H1 (cell line): Measurements from ENCODE around the gene CRTC2.

Experiments
- CEBPB ChIP-seq: IDR thresholded peaks from 2 replicates; pipeline ENCODE4 v1.6.1; 2012; ENCODE audit warnings: low read depth, low read length
- EZH2 ChIP-seq: fragments of 200-600 bp; sonication (generic); IDR thresholded peaks from 2 replicates; pipeline ENCODE4 v1.7.1; 2012; ENCODE audit warnings: low read depth, mild to moderate bottlenecking, moderate library complexity, low read length, inconsistent platforms; ENCODE audit not compliant: severe bottlenecking
- FOSL1 ChIP-seq: IDR thresholded peaks from 2 replicates; pipeline ENCODE4 v1.6.1; 2011; ENCODE audit warnings: mild to moderate bottlenecking, low read depth, low read length, moderate library complexity; ENCODE audit not compliant: insufficient read depth
- POLR2A ChIP-seq, 2 experiments: IDR thresholded peaks; 1 replicate in 1 of 2; 2 replicates in 1 of 2; pipeline ENCODE4 v1.6.1; 2011; ENCODE audit warnings: low read depth in 2 of 2, low read length in 2 of 2, mild to moderate bottlenecking in 2 of 2; ENCODE audit errors: control extremely low read depth in 1 of 2
- POLR2AphosphoS5 ChIP-seq: IDR thresholded peaks from 2 replicates; pipeline ENCODE4 v1.6.1; 2011; ENCODE audit warnings: low read depth, low read length
- TAF1 ChIP-seq: IDR thresholded peaks from 2 replicates; pipeline ENCODE4 v1.6.1; 2011; ENCODE audit warnings: mild to moderate bottlenecking, low read depth, low read length
- YY1 ChIP-seq: IDR thresholded peaks from 2 replicates; pipeline ENCODE4 v1.6.1; 2011; ENCODE audit warnings: low read depth, mild to moderate bottlenecking, low read length
- ZNF274 ChIP-seq: IDR thresholded peaks from 2 replicates; pipeline ENCODE4 v1.7.0; 2012; ENCODE audit warnings: low read length, borderline replicate concordance; ENCODE audit errors: extremely low read depth
- TF ChIP-seq, protein P1 (sequence below), 3 experiments: IDR thresholded peaks; 1 replicate in 2 of 3; 2 replicates in 1 of 3; pipeline versions ENCODE4 v1.5.1 to v1.6.1; 2011; ENCODE audit warnings: low read length in 3 of 3, mild to moderate bottlenecking in 3 of 3, inconsistent platforms in 2 of 3, low read depth in 1 of 3, moderate library complexity in 1 of 3; ENCODE audit not compliant: insufficient read depth in 1 of 3; ENCODE audit errors: control extremely low read depth in 1 of 3
- TF ChIP-seq, protein P2 (sequence below): IDR thresholded peaks from 2 replicates; pipeline ENCODE4 v1.6.1; 2012; ENCODE audit warnings: inconsistent platforms

DNA sequence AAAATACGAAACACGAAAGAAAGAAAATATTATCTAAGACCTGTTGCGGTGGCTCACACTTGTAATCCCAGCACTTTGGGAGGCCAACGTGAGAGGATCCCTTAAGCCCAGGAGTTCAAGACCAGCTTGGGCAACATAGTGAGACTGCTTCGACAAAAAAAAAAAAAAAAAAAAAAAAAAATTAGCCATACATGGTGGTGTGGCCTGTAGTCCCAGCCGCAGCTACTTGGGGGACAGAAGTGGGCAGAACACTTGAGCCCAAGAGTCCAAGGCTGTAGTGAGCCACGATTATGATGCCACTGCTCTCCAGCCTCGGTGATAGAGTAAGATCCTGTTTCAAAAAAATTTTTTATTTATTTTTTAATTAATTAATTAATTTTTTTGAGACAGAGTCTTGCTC is 29.2 kb upstream of the CRTC2 start:
- TF ChIP-seq POLR2A (IDR thresholded peaks at IDR 0.05; ENCODE audit: control extremely low read depth in 1 of 2, low read depth in 2 of 2, low read length in 2 of 2) (no peak), POLR2AphosphoS5 (no peak), TAF1 (no peak), EZH2 (no peak), YY1 (no peak), ZNF274 (no peak), FOSL1 (no peak), CEBPB (no peak)
- TF ChIP-seq, protein P1, sequence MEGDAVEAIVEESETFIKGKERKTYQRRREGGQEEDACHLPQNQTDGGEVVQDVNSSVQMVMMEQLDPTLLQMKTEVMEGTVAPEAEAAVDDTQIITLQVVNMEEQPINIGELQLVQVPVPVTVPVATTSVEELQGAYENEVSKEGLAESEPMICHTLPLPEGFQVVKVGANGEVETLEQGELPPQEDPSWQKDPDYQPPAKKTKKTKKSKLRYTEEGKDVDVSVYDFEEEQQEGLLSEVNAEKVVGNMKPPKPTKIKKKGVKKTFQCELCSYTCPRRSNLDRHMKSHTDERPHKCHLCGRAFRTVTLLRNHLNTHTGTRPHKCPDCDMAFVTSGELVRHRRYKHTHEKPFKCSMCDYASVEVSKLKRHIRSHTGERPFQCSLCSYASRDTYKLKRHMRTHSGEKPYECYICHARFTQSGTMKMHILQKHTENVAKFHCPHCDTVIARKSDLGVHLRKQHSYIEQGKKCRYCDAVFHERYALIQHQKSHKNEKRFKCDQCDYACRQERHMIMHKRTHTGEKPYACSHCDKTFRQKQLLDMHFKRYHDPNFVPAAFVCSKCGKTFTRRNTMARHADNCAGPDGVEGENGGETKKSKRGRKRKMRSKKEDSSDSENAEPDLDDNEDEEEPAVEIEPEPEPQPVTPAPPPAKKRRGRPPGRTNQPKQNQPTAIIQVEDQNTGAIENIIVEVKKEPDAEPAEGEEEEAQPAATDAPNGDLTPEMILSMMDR (IDR thresholded peaks at IDR 0.05; ENCODE audit: control extremely low read depth in 1 of 3, insufficient read depth in 1 of 3, low read depth in 1 of 3, low read length in 3 of 3), result no peak
- TF ChIP-seq, protein P2, sequence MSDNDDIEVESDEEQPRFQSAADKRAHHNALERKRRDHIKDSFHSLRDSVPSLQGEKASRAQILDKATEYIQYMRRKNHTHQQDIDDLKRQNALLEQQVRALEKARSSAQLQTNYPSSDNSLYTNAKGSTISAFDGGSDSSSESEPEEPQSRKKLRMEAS, result no peak
